Stimulated activated CD8-positive, alpha-beta memory T cell treated with anti-CD3 and anti-CD28 coated beads, Interleukin-2, amount 100 ng/mL, for 1 hour (primary cell): ENCODE data around the gene ICA1.
"Not testable (repeated sequence)": the region's sequence is repeated elsewhere in the genome, so short reads cannot be mapped to it uniquely, and the experiment has no call there.

Experiments
- DNase-seq, 2 donors: peaks; one replicate each; pipeline ENCODE4 v3.0.0-alpha.2; 2020; ENCODE audit warnings: low read depth in 2 of 2

ICA1 gene

GRCh38 chr7:8103282-8103681 lies 158.7 kb downstream of the ICA1 start:
- DNase-seq, result no peak

- not testable (repeated sequence) for DNase-seq
These were observed 160.7 kb downstream of the ICA1 start for GRCh38 chr7:8101292-8101691.

GRCh38 chr7:8094164-8095140 lies 167.5 kb downstream of the ICA1 start:
- no peak for DNase-seq

GRCh38 chr7:8092140-8092539 lies 169.8 kb downstream of the ICA1 start:
- DNase-seq, result no peak

- no peak for DNase-seq
These were observed 172.8 kb downstream of the ICA1 start for GRCh38 chr7:8089036-8089780.

- DNase-seq, result no peak
These were observed 175.7 kb downstream of the ICA1 start for GRCh38 chr7:8086239-8086638.

- DNase-seq, result no peak
These were observed 176.5 kb downstream of the ICA1 start for GRCh38 chr7:8085420-8085819.

- no peak for DNase-seq
These were observed 177.1 kb downstream of the ICA1 start for GRCh38 chr7:8084836-8085235.

GRCh38 chr7:8082762-8083161 lies 179.2 kb downstream of the ICA1 start:
- DNase-seq, result no peak

GRCh38 chr7:8078418-8078817 lies 183.5 kb downstream of the ICA1 start:
- no peak for DNase-seq

- no peak for DNase-seq
These were observed 191.4 kb downstream of the ICA1 start for GRCh38 chr7:8070451-8071180.

GRCh38 chr7:8068892-8069686 lies 192.9 kb downstream of the ICA1 start:
- no peak for DNase-seq

- DNase-seq, result no peak
These were observed 196.6 kb downstream of the ICA1 start for GRCh38 chr7:8065356-8065813.

GRCh38 chr7:8064828-8065227 lies 197.1 kb downstream of the ICA1 start:
- no peak for DNase-seq

- DNase-seq, result no peak
These were observed 198.2 kb downstream of the ICA1 start for GRCh38 chr7:8063706-8064297.

- not testable (repeated sequence) for DNase-seq
These were observed 198.7 kb downstream of the ICA1 start for GRCh38 chr7:8063300-8063699.
